ENCODE results near the gene OR6K3.

Gene OR6K3

GRCh38 chr1:158686111-158687009 is 34.2 kb downstream of the OR6K3 start, which contains the start of gene SPTA1:
Gene SPTA1 (minus strand): TSS chr1:158686715. CDS start chr1:158686517, 198 bp downstream.
- DNase-seq = no peak

- DNase-seq = no peak
Observed at GRCh38 chr1:158685085-158685484, 35.4 kb downstream of the OR6K3 start.

GRCh38 chr1:158681606-158682005 is 38.9 kb downstream of the OR6K3 start:
- DNase-seq = no peak

- no peak for DNase-seq
Observed at GRCh38 chr1:158679289-158679688, 41.2 kb downstream of the OR6K3 start.

- DNase-seq = no peak
Observed at GRCh38 chr1:158675563-158676323, 44.8 kb downstream of the OR6K3 start.

GRCh38 chr1:158674302-158674701 is 46.2 kb downstream of the OR6K3 start:
- DNase-seq = no peak
